Stimulated activated CD8-positive, alpha-beta memory T cell treated with anti-CD3 and anti-CD28 coated beads, Interleukin-4, amount 100 ng/mL, for 4 hours (primary cell): ENCODE results near the gene TARS3.
"Not testable (repeated sequence)": the region's sequence is repeated elsewhere in the genome, so short reads cannot be mapped to it uniquely, and the experiment has no call there.

Experiments used
- DNase-seq, 2 donors: peaks; one replicate each; pipeline ENCODE4 v3.0.0-alpha.2; 2020; ENCODE audit warnings: low read depth in 2 of 2, low spot score in 1 of 2

TARS3 gene

DNA sequence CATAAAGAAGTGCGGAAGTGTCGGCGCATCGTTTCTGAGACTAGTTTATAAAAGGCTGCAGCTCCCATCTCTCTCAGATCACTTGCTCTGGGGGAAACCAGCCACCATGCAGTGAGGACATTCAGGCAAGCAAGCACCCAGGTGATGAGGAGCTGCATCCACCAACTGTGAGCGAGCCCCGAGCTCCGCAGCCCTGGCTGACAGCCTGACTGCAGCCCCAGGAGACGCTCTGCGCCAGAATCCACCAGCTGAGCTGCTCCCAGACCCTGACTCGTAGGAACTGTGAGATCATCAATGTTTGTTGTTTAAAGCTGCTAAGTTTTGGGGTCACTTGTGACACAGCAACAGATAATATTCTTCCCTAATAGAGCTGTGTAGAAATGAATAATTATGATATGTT is 67.1 kb downstream of the TARS3 start:
- DNase-seq: no peak

DNA sequence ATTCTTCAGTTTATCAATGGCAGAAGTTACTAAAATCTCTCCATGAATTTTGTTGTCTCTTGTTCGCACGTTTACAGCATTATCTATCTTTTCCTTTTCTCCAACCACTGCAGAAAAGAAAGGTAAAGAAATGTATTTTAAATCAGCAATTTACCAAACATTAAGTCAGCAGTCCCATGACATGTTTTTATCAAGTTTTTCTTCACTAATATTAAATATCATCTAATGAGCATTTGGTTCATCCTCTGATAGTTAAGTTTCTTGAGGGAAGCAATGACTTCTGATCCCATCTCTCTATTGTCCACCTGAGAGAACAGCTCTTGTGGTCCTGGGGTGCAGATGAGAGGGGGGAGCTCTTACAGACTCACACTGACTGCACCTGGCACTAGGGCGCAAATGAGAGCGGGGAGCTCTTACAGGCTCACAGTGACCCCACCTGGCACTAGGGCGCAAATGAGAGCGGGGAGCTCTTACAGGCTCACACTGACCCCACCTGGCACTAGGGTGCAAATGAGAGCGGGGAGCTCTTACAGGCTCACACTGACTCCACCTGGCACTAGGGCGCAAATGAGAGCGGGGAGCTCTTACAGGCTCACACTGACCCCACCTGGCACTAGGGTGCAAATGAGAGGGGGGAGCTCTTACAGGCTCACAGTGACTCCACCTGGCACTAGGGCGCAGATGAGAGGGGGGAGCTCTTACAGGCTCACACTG is 69.5 kb downstream of the TARS3 start:
- not testable (repeated sequence) for DNase-seq

GRCh38 chr15:101654171-101654570 is 70.1 kb downstream of the TARS3 start:
- no peak for DNase-seq

DNA sequence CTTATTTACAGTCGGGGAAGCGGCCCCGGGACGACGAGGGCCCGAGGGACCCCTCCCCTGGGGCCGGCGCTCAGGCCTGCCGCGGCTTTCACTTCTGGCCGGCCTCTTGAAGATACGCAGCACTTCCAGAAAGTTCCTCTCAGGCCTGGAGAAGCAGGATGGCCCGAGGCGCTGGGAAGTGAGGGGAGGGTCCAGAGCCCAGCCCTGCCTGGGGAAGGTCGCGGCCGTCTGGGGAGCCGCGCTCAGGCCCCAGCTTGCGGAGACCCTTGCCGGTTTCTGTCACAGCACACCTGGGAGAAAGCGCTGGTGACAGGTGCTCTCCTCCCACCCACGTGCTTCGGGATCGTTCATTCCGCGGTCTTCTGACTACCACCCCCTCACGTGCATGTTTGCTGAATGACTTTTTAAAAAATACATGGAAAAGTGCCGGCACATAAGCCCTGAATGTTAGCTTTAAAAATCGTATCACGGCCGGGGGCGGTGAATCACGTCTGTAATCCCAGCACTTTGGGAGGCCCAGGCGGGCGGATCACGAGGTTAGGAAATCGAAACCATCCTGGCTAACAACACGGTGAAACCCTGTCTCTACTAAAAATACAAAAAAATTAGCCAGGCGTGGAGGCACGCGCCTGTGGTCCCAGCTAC is 71.4 kb downstream of the TARS3 start:
- no peak for DNase-seq

GRCh38 chr15:101652098-101652785 is 72.0 kb downstream of the TARS3 start, which contains the start of gene TM2D3:
Gene TM2D3, minus strand, starts transcription at chr15:101652381. Its CDS starts 20 bp downstream, at chr15:101652361.
- peak; percentile 84 to 87 for DNase-seq

- DNase-seq: no peak
Measured at GRCh38 chr15:101651554-101652097, 72.6 kb downstream of the TARS3 start.

DNA sequence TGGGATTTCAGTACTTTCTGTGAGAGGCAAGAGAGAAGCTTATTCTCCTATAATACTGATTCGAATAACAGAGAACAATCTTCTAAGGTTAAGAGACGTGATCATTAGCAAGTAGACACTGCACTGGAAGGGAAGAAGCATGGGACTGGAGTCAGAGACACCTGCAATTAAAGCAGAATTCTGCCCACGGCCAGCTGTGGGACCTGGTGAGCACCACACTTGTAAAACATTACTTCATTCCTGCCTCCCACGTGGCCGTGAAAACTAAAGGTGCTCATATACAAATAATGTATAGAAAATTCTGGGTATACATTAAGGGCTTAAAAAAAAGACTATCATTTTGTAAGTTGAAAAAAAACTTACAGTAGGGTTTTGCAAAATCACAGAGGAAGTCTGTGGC is 74.1 kb downstream of the TARS3 start:
- DNase-seq: no peak

DNA sequence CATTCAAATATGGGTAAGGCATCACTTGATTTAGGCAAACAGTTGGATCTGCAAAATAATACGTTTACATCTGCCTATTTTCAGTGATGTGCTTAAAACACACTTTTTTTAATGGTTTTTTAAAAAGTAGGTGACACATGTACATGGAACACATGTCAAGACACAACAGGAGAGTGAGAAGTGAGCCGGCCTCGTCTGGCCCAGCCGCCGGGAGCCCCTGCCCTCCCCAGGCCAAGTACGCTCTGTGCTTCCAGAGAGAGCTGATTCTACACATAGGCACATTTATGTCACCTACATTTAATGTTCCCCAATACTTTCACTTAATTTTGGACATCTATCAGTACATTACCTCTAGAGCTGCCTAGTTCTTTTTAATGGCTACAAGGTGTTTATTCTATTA is 75.9 kb downstream of the TARS3 start:
- no peak for DNase-seq

- no peak for DNase-seq
Measured at GRCh38 chr15:101647251-101647650, 77.0 kb downstream of the TARS3 start.

- no peak for DNase-seq
Measured at GRCh38 chr15:101646672-101647071, 77.6 kb downstream of the TARS3 start.

GRCh38 chr15:101642361-101642760 is 81.9 kb downstream of the TARS3 start:
- no peak for DNase-seq

GRCh38 chr15:101641894-101642293 is 82.4 kb downstream of the TARS3 start:
- no peak for DNase-seq

GRCh38 chr15:101641129-101641764 is 83.0 kb downstream of the TARS3 start:
- DNase-seq: peak; percentile 25 to 49

- DNase-seq: no peak
Measured at GRCh38 chr15:101639667-101640066, 84.6 kb downstream of the TARS3 start.

GRCh38 chr15:101637919-101638318 is 86.4 kb downstream of the TARS3 start:
- no peak for DNase-seq

- no peak for DNase-seq
Measured at GRCh38 chr15:101637516-101637915, 86.8 kb downstream of the TARS3 start.

DNA sequence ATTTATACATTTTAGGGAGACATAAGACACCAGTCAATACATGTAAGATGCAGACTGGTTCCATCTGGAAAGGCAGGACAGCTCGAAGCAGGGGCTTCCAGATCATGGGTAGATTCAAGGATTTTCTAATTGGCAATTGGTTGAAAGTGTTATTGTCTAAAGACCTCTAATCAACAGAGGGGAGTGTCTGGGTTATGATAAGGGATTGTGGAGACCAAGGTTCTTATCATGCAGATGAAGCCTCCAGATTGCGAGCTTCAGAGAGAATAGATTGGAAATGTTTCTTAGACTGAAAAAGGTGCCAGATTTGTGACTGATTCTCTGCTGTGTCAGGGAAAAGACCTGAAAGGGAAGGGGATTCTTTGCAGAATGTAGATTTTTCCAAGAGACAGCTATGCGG is 87.2 kb downstream of the TARS3 start:
- no peak for DNase-seq

- DNase-seq: no peak
Measured at GRCh38 chr15:101635944-101636727, 88.1 kb downstream of the TARS3 start.

GRCh38 chr15:101633356-101633755 is 90.9 kb downstream of the TARS3 start:
- no peak for DNase-seq

DNA sequence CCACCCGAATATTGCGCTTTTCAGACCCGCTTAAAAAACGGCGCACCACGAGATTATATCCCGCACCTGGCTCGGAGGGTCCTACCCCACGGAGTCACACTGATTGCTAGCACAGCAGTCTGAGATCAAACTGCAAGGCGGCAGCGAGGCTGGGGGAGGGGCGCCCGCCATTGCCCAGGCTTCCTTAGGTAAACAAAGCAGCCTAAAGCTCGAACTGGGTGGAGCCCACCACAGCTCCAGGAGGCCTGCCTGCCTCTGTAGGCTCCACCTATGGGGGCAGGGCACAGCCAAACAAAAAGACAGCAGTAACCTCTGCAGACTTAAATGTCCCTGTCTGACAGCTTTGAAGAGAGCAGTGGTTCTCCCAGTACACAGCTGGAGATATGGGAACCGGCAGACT is 97.5 kb downstream of the TARS3 start:
- not testable (repeated sequence) for DNase-seq

GRCh38 chr15:101625980-101626379 is 98.3 kb downstream of the TARS3 start:
- DNase-seq: no peak
